K562 (cell line): ENCODE measurements around the gene EXOSC9. TPM values are rescaled to one million over a fixed set of nuclear protein-coding genes. Genes with fewer than 3 reads are reported as not detected.

ENCODE experiments used
- ARID3A ChIP-seq: IDR thresholded peaks from 2 replicates; pipeline ENCODE4 v1.6.1; 2012; ENCODE audit warnings: low read depth, low read length, improper control_type of control experiment, borderline replicate concordance
- ASH1L ChIP-seq: fragments of 450-650 bp; IDR thresholded peaks from 2 replicates; pipeline ENCODE4 v1.6.1; 2018; ENCODE audit warnings: borderline replicate concordance, mild to moderate bottlenecking, low read depth; ENCODE audit not compliant: partially characterized antibody
- CCNT2 ChIP-seq: IDR thresholded peaks from 2 replicates; pipeline ENCODE4 v1.6.1; 2011; ENCODE audit warnings: borderline replicate concordance, low read depth, mild to moderate bottlenecking, moderate library complexity, mixed read lengths, low read length; ENCODE audit not compliant: insufficient read length; ENCODE audit errors: extremely low read depth
- CREB3L1 ChIP-seq: fragments of 450-650 bp; IDR thresholded peaks from 2 replicates; pipeline ENCODE4 v1.6.1; 2014; ENCODE audit warnings: low read depth, mild to moderate bottlenecking, moderate library complexity, borderline replicate concordance
- ELK3 ChIP-seq: fragments of 450-650 bp; formaldehyde crosslinking; IDR thresholded peaks from 2 replicates; pipeline ENCODE4 v1.4.0; 2020; ENCODE audit warnings: mild to moderate bottlenecking
- FOS ChIP-seq: IDR thresholded peaks from 3 replicates; pipeline ENCODE4 v1.6.1; 2011; ENCODE audit not compliant: insufficient read length; ENCODE audit errors: extremely low read depth
- FOXP4 ChIP-seq: sonication (generic); formaldehyde crosslinking; IDR thresholded peaks from 2 replicates; pipeline ENCODE4 v1.8.0; 2022; ENCODE audit warnings: mild to moderate bottlenecking, missing genetic modification reagents, borderline replicate concordance
- HDAC1 ChIP-seq, 2 experiments: fragments of 450-650 bp; IDR thresholded peaks; 2 replicates each; pipeline ENCODE4 v1.6.1; 2016 to 2017; ENCODE audit warnings: inconsistent platforms in 1 of 2, mild to moderate bottlenecking in 1 of 2, moderate library complexity in 1 of 2
- MBD1 ChIP-seq: fragments of 250-450 bp; sonication (Bioruptor Pico); IDR thresholded peaks from 2 replicates; pipeline ENCODE4 v1.8.0; 2022; ENCODE audit warnings: inconsistent platforms
- PREB ChIP-seq: sonication (generic); formaldehyde crosslinking; IDR thresholded peaks from 2 replicates; pipeline ENCODE4 v1.8.1; 2023; ENCODE audit warnings: mild to moderate bottlenecking, missing genetic modification reagents
- RCOR1 ChIP-seq, 2 experiments: IDR thresholded peaks; 2 replicates each; pipeline ENCODE4 v1.6.1; 2012; ENCODE audit warnings: low read depth in 2 of 2, low read length in 2 of 2, borderline replicate concordance in 1 of 2, improper control_type of control experiment in 1 of 2
- TCF7L2 ChIP-seq: fragments of 150-350 bp; IDR thresholded peaks from 2 replicates; pipeline ENCODE4 v1.6.1; 2016; ENCODE audit warnings: low read depth, mild to moderate bottlenecking, low read length, moderate library complexity
- ZBTB34 ChIP-seq: fragments of 250-450 bp; sonication (Bioruptor Pico); IDR thresholded peaks from 2 replicates; pipeline ENCODE4 v1.8.0; 2021; ENCODE audit warnings: mild to moderate bottlenecking, moderate library complexity
- ZNF695 ChIP-seq: fragments of 450-650 bp; formaldehyde crosslinking; IDR thresholded peaks from 2 replicates; pipeline ENCODE4 v1.4.0; 2020; ENCODE audit warnings: mild to moderate bottlenecking, moderate library complexity
- polyA plus RNA-seq, 8 experiments: library from polyadenylated mRNA; depleted of rRNA in 4 of 8; stranded (reverse) in 5 of 8; unstranded in 3 of 8; fragments of >200 nt; fragmentation: Nextera tagmentation in 2 of 8; fragmentation: Illumina TruSeq in 1 of 8; extraction: Ambion mirVana in 2 of 8; extraction: Trizol in 1 of 8; gene quantifications; 2 replicates each; pipeline versions ENCODE4 v1.2.1 to v1.2.3, GENCODE V29; 2011 to 2014; ENCODE audit warnings: inconsistent platforms in 1 of 8, missing spikeins in 1 of 8
- total RNA-seq, 7 experiments: library from RNA; depleted of rRNA in 6 of 7; stranded (reverse); fragments of >200 nt in 6 of 7; fragmentation: Illumina TruSeq in 2 of 7; extraction: Trizol in 2 of 7; gene quantifications; 2 replicates each; pipeline versions ENCODE4 v1.2.1 to v1.2.3, GENCODE V29; 2011 to 2021; ENCODE audit warnings: low replicate concordance in 1 of 7

EXOSC9 gene
- total and polyA plus RNA-seq, 9 of the 15 experiments (the other 6 are each of a cell fraction or from before 2014, with no cell fraction given) = 64.7 to 166 (median 115) TPM

GRCh38 chr4:121823505-121824170 is 22.5 kb downstream of the EXOSC9 start, which contains the start of gene CCNA2 (continued):
- no peak for TF ChIP-seq PREB
- no peak for TF ChIP-seq ELK3 (CRISPR knock-in tag)
- no peak for TF ChIP-seq ZBTB34 (CRISPR knock-in tag)
- 0 out of 2 replicates have a peak, but pooled peaks have one; percentile 9 for TF ChIP-seq TCF7L2
- TF ChIP-seq CCNT2 = peak; percentile 39
- peak; percentile 59 for TF ChIP-seq FOS
- no peak for TF ChIP-seq MBD1
- peak; percentile 62 to 99; a peak in 3 of 4 replicates for TF ChIP-seq HDAC1 (IDR thresholded peaks at IDR 0.05)
- 0 out of 2 replicates have a peak, but pooled peaks have one; percentile 56 for TF ChIP-seq FOXP4 (CRISPR knock-in tag)
- 0 out of 2 replicates have a peak, but pooled peaks have one; percentile 18 for TF ChIP-seq CREB3L1
- peak; percentile 47 for TF ChIP-seq ASH1L
- 0 out of 2 replicates have a peak, but pooled peaks have one; percentile 33 for TF ChIP-seq ARID3A
- no peak for TF ChIP-seq ZNF695
- TF ChIP-seq RCOR1 (IDR thresholded peaks at IDR 0.05; ENCODE audit: borderline replicate concordance in 1 of 2, low read depth in 2 of 2, low read length in 2 of 2) = peak in 1 of 2 experiments; percentile 63; a peak in 1 of 4 replicates
